Kidney (tissue), 14 donors: Measurements from ENCODE around the gene ALDH1L1. TPM values are rescaled to one million over a fixed set of nuclear protein-coding genes. Genes with fewer than 3 reads are reported as not detected.

Experiments
- DNase-seq, 5 donors: peaks; one replicate each; pipeline ENCODE4 v3.0.0-alpha.2; 2013 to 2020
- FAIRE-seq: peaks from 2 replicates; lab custom pipeline; 2012; peaks lifted over from hg19 to GRCh38; lab: Jason Lieb, UNC
- H3K27ac ChIP-seq, 2 donors: one replicate each; pipeline ENCODE4 v1.7.0; 2013; ENCODE audit warnings: low read depth in 2 of 2, low read length in 2 of 2, inconsistent platforms in 1 of 2
- H3K27me3 ChIP-seq: one replicate; pipeline ENCODE4 v1.7.1; 2013; ENCODE audit warnings: low read length, inconsistent platforms; ENCODE audit not compliant: control insufficient read depth, insufficient read depth
- H3K36me3 ChIP-seq, 3 donors: one replicate each; pipeline versions ENCODE4 v1.7.0 to v1.7.1; 2013; ENCODE audit warnings: low read length in 3 of 3, control low read depth in 1 of 3, inconsistent platforms in 1 of 3; ENCODE audit not compliant: insufficient read depth in 3 of 3, control insufficient read depth in 2 of 3
- H3K4me1 ChIP-seq, 3 donors: one replicate each; pipeline versions ENCODE4 v1.7.0 to v1.7.1; 2013; ENCODE audit warnings: low read length in 3 of 3, inconsistent platforms in 1 of 3, low read depth in 1 of 3; ENCODE audit not compliant: control insufficient read depth in 2 of 3, insufficient read depth in 2 of 3
- H3K4me3 ChIP-seq, 3 donors: one replicate each; pipeline versions ENCODE4 v1.7.0 to v1.8.1; 2013; ENCODE audit warnings: low read length in 3 of 3, control low read depth in 1 of 3, inconsistent platforms in 1 of 3
- H3K9ac ChIP-seq, 3 donors: one replicate each; pipeline versions ENCODE4 v1.7.0 to v1.7.1; 2013; ENCODE audit warnings: low read length in 3 of 3, control low read depth in 1 of 3, inconsistent platforms in 1 of 3
- H3K9me3 ChIP-seq, 3 donors: one replicate each; pipeline versions ENCODE4 v1.7.0 to v1.7.1; 2013; ENCODE audit warnings: low read length in 3 of 3, control low read depth in 1 of 3, inconsistent platforms in 1 of 3; ENCODE audit not compliant: control insufficient read depth in 2 of 3, insufficient read depth in 1 of 3
- CTCF ChIP-seq: IDR thresholded peaks from 3 replicates; pipeline ENCODE4 v1.5.1; 2012; ENCODE audit warnings: mild to moderate bottlenecking, moderate library complexity, borderline replicate concordance; ENCODE audit not compliant: insufficient read depth; ENCODE audit errors: extremely low read depth
- intact Hi-C: fragments of 100-400 bp; cut with DNase I; formaldehyde crosslinking; loops from one replicate; pipeline ENCODE4 v1.11.1; 2022
- polyA plus RNA-seq: library from polyadenylated mRNA; stranded (reverse); fragments of 350-450 nt; fragmentation: Illumina TruSeq; extraction: RNeasy Lipid Tissue Mini Kit (QIAGEN cat#74804); gene quantifications from one replicate; pipeline ENCODE4 v1.2.3, GENCODE V29; 2014; ENCODE audit warnings: low read depth, low replicate concordance; ENCODE audit not compliant: insufficient read depth
- total RNA-seq: library from RNA; stranded (reverse); fragmentation: NEBNext Ultra II Directional; extraction: Animal tissue kit (Norgen Biotek cat#: 25700); gene quantifications from one replicate; pipeline ENCODE4 v1.2.1, GENCODE V29; 2021
- donor health status: control.
- donor health status: control.
- donor health status: control.
- donor health status: control.
- donor health status: control.
- donor health status: DM: yes; HTN: yes; CAD: no.
- donor health status: Normal renal cell carcinoma (clear cell type).

The ALDH1L1 gene
- total and polyA plus RNA-seq, 2 donors from 2014 or later: 60.0 to 199 TPM

GRCh38 chr3:126106336-126107202 is 73.8 kb downstream of the ALDH1L1 start:
- H3K27me3 ChIP-seq: no peaks in the 10 kb centered on the region
- H3K9me3 ChIP-seq: no peaks in the 10 kb centered on the region
- H3K4me3 ChIP-seq: no peak overlapping the region
- peaks cover 0 to 62% (median 36%) of the 10 kb centered on the region in 3 donors for H3K36me3 ChIP-seq
- DNase-seq: peak in 1 of 5 donors; percentile 12
- H3K9ac ChIP-seq: no peak overlapping the region
- no peaks in the 10 kb centered on the region for H3K4me1 ChIP-seq
- intact Hi-C loops: no loop called here
- H3K27ac ChIP-seq: no peak overlapping the region
- no peak for TF ChIP-seq CTCF
- FAIRE-seq: no peak

GRCh38 chr3:126105691-126106187 is 74.6 kb downstream of the ALDH1L1 start:
- intact Hi-C loops: no loop called here
- Histone ChIP-seq H3K4me1 (no peaks in the 10 kb centered on the region), H3K27ac (no peak overlapping the region), H3K9me3 (no peaks in the 10 kb centered on the region), H3K9ac (no peak overlapping the region), H3K4me3 (no peak overlapping the region), H3K27me3 (no peaks in the 10 kb centered on the region), H3K36me3 (peaks cover 0 to 62% (median 33%) of the 10 kb centered on the region in 3 donors)
- FAIRE-seq: no peak
- TF ChIP-seq CTCF: no peak
- no peak for DNase-seq

GRCh38 chr3:126104742-126105605 is 75.4 kb downstream of the ALDH1L1 start:
- no peak overlapping the region for H3K9ac ChIP-seq
- no peaks in the 10 kb centered on the region for H3K27me3 ChIP-seq
- no peaks in the 10 kb centered on the region for H3K9me3 ChIP-seq
- H3K36me3 ChIP-seq: peaks cover 0 to 62% (median 33%) of the 10 kb centered on the region in 3 donors
- no peak for TF ChIP-seq CTCF
- H3K4me3 ChIP-seq: no peak overlapping the region
- FAIRE-seq (no peak), DNase-seq (peak in 1 of 5 donors; percentile 3)
- no peaks in the 10 kb centered on the region for H3K4me1 ChIP-seq
- intact Hi-C loops: no loop called here
- H3K27ac ChIP-seq: no peak overlapping the region
